Measurements from ENCODE around the gene GNG7.

GNG7 gene

GRCh38 chr19:2536461-2536860 is 166.0 kb downstream of the GNG7 start:
- TF ChIP-seq ZNF565 (CRISPR knock-in tag; conservative IDR thresholded peaks at IDR 0.05; ENCODE audit: low read depth), result no peak
- no peak for TF ChIP-seq CSRNP3 (CRISPR knock-in tag; IDR thresholded peaks at IDR 0.05)
- no peak for TF ChIP-seq ARNTL (CRISPR knock-in tag; IDR thresholded peaks at IDR 0.05; ENCODE audit: borderline replicate concordance, low read depth)
- TF ChIP-seq ZNF8 (CRISPR knock-in tag; IDR thresholded peaks at IDR 0.05), result no peak
- no peak for TF ChIP-seq TOX (CRISPR knock-in tag; IDR thresholded peaks at IDR 0.05; ENCODE audit: borderline replicate concordance)
- TF ChIP-seq OSR1 (CRISPR knock-in tag; IDR thresholded peaks at IDR 0.05), result no peak
- TF ChIP-seq SNAI2 (CRISPR knock-in tag; IDR thresholded peaks at IDR 0.05), result no peak
- TF ChIP-seq CSDC2 (CRISPR knock-in tag; IDR thresholded peaks at IDR 0.05), result no peak
- TF ChIP-seq POU6F1 (CRISPR knock-in tag; IDR thresholded peaks at IDR 0.05; ENCODE audit: borderline replicate concordance, low read depth), result no peak
- no peak for TF ChIP-seq ZFP30 (CRISPR knock-in tag; IDR thresholded peaks at IDR 0.05)
- TF ChIP-seq TSHZ2 (CRISPR knock-in tag; IDR thresholded peaks at IDR 0.05), result no peak
- TF ChIP-seq PPARA (CRISPR knock-in tag; IDR thresholded peaks at IDR 0.05; ENCODE audit: borderline replicate concordance), result no peak
- no peak for TF ChIP-seq RARB (CRISPR knock-in tag; IDR thresholded peaks at IDR 0.05)
- TF ChIP-seq BACH2 (CRISPR knock-in tag; IDR thresholded peaks at IDR 0.05; ENCODE audit: borderline replicate concordance), result no peak
- ATAC-seq, result no peak

- no peak for TF ChIP-seq CSRNP3 (CRISPR knock-in tag; IDR thresholded peaks at IDR 0.05)
- TF ChIP-seq ZFP3 (CRISPR knock-in tag; IDR thresholded peaks at IDR 0.05), result no peak
- TF ChIP-seq RARB (CRISPR knock-in tag; IDR thresholded peaks at IDR 0.05), result no peak
- no peak for TF ChIP-seq ZFP30 (CRISPR knock-in tag; IDR thresholded peaks at IDR 0.05)
- TF ChIP-seq ZC3H10 (CRISPR knock-in tag; IDR thresholded peaks at IDR 0.05), result no peak
- no peak for TF ChIP-seq SNAI2 (CRISPR knock-in tag; IDR thresholded peaks at IDR 0.05)
- no peak for TF ChIP-seq ZNF565 (CRISPR knock-in tag; conservative IDR thresholded peaks at IDR 0.05; ENCODE audit: low read depth)
- TF ChIP-seq OSR1 (CRISPR knock-in tag; IDR thresholded peaks at IDR 0.05), result no peak
- no peak for ATAC-seq
Measured at GRCh38 chr19:2534423-2535013, 168.0 kb downstream of the GNG7 start.

- TF ChIP-seq OSR1 (CRISPR knock-in tag; IDR thresholded peaks at IDR 0.05) (no peak), ZFP30 (CRISPR knock-in tag; IDR thresholded peaks at IDR 0.05) (no peak), CSRNP3 (CRISPR knock-in tag; IDR thresholded peaks at IDR 0.05) (no peak), GLIS3 (CRISPR knock-in tag; IDR thresholded peaks at IDR 0.05) (no peak), TCF4 (CRISPR knock-in tag; IDR thresholded peaks at IDR 0.05; ENCODE audit: borderline replicate concordance) (no peak), CREB5 (CRISPR knock-in tag; IDR thresholded peaks at IDR 0.05; ENCODE audit: low read depth) (no peak), ZNF8 (CRISPR knock-in tag; IDR thresholded peaks at IDR 0.05) (no peak), ZC3H10 (CRISPR knock-in tag; IDR thresholded peaks at IDR 0.05) (no peak), ZNF70 (CRISPR knock-in tag; IDR thresholded peaks at IDR 0.05) (no peak), SNAI2 (CRISPR knock-in tag; IDR thresholded peaks at IDR 0.05) (no peak), CSDC2 (CRISPR knock-in tag; IDR thresholded peaks at IDR 0.05) (no peak), PPARA (CRISPR knock-in tag; IDR thresholded peaks at IDR 0.05; ENCODE audit: borderline replicate concordance) (no peak), POU6F1 (CRISPR knock-in tag; IDR thresholded peaks at IDR 0.05; ENCODE audit: borderline replicate concordance, low read depth) (no peak)
- no peak for ATAC-seq
Measured at GRCh38 chr19:2533686-2534422, 168.6 kb downstream of the GNG7 start.
